Spleen (tissue), 7 donors: ENCODE results near the gene CDC42EP2.

Experiments used
- POLR2A ChIP-seq, 3 donors: fragments of 450-650 bp; IDR thresholded peaks; one replicate each; pipeline ENCODE4 v1.5.1; 2017; ENCODE audit warnings: antibody characterized with exemption in 3 of 3, mild to moderate bottlenecking in 1 of 3
- POLR2AphosphoS5 ChIP-seq, 3 donors: sonication (generic); formaldehyde crosslinking; IDR thresholded peaks; one replicate each; pipeline ENCODE4 v1.5.1; 2017; ENCODE audit warnings: antibody characterized with exemption in 3 of 3
- TF ChIP-seq, protein P1 (sequence below), 11 experiments: fragments of 200-600 bp in 7 of 11; fragments of 450-650 bp in 4 of 11; sonication (generic) in 4 of 11; IDR thresholded peaks in 8 of 11; conservative IDR thresholded peaks in 3 of 11; 1 replicate in 7 of 11; 2 replicates in 4 of 11; pipeline versions ENCODE4 v1.4.0 to v1.8.0; 2016 to 2021; ENCODE audit warnings: antibody characterized with exemption in 11 of 11, inconsistent platforms in 4 of 11, mild to moderate bottlenecking in 1 of 11
- donor health status: DM: no; HTN: no; CAD: no; lungs with moderate emphysema.
- donor health status: DM: no; HTN: no; CAD: no.
- donor health status: DM: no; HTN: no; CAD: no.

GRCh38 chr11:65355776-65356393 is 41.2 kb downstream of the CDC42EP2 start:
- TF ChIP-seq, protein P1, sequence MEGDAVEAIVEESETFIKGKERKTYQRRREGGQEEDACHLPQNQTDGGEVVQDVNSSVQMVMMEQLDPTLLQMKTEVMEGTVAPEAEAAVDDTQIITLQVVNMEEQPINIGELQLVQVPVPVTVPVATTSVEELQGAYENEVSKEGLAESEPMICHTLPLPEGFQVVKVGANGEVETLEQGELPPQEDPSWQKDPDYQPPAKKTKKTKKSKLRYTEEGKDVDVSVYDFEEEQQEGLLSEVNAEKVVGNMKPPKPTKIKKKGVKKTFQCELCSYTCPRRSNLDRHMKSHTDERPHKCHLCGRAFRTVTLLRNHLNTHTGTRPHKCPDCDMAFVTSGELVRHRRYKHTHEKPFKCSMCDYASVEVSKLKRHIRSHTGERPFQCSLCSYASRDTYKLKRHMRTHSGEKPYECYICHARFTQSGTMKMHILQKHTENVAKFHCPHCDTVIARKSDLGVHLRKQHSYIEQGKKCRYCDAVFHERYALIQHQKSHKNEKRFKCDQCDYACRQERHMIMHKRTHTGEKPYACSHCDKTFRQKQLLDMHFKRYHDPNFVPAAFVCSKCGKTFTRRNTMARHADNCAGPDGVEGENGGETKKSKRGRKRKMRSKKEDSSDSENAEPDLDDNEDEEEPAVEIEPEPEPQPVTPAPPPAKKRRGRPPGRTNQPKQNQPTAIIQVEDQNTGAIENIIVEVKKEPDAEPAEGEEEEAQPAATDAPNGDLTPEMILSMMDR (IDR thresholded peaks at IDR 0.05 in 8 of 11, conservative IDR thresholded peaks at IDR 0.05 in 3 of 11): no peak
- TF ChIP-seq POLR2AphosphoS5 (IDR thresholded peaks at IDR 0.05) (peak in 1 of 3 donors; percentile 25), POLR2A (IDR thresholded peaks at IDR 0.05) (no peak)
